Stimulated activated CD4-positive, alpha-beta T cell treated with anti-CD3 and anti-CD28 coated beads, TNF-alpha, amount 100 ng/mL, for 48 hours (primary cell): ENCODE measurements around the gene ZNF311.

Experiments used
- DNase-seq, 3 donors: peaks; one replicate each; pipeline ENCODE4 v3.0.0-alpha.2; 2020; ENCODE audit warnings: low read depth in 3 of 3

ZNF311 gene

DNA sequence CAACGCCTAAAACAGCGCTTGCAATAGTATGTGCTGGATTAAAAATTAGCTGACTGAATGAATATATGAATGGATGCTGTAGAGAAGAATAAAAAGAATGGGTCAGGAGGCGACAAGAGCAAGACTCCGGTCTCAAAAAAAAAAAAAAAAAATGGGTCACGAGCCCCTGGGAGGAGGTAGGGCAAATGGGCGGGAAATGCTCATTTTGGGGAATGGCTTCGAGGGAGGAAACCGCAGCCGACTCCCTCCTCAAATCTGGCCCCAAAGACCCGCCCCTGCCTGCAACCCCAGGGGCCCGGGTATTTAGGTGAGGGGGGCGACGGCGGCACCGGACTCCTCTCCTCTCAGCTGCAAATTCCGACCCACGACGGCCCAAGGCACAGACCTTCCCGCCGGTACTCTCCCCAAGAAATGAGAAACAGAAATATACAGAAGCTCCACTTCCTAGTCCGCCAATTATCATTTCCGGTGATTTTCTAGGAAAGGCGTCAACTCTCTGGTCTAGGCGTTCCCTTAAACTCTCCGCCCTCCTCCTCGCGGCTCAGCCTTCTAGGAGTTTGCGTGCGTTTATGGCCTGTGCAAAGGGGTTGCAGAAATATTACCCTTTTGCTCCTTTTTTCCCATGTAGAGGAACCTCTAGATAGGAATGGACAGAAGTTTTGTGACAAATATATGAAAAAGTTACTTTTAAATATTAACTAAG is at the start of gene ZNF311:
ZNF311 (minus strand) TSS at position 133 of the 703 bp plus-strand sequence. CDS start 1,361 bp downstream, outside the sequence.
- DNase-seq = no peak

DNA sequence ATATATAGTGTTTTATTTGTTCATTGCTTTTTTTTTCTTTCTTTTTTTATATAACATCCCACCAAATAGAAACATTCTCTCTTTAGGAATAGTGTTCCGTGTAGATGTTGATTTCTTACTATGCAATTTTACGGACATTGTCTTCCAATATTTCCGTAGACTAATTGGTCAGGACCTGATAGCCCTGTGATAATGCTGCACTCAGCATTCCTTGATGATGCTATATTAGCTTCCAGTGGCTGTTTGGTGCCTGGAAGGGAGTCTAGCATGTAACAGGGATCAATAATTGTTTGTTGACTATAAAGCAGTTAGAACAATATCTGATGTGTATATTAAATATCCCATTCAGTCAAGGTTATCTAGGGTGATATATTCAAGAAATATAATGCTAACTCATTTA is 46.6 kb upstream of the ZNF311 start:
- DNase-seq = no peak

DNA sequence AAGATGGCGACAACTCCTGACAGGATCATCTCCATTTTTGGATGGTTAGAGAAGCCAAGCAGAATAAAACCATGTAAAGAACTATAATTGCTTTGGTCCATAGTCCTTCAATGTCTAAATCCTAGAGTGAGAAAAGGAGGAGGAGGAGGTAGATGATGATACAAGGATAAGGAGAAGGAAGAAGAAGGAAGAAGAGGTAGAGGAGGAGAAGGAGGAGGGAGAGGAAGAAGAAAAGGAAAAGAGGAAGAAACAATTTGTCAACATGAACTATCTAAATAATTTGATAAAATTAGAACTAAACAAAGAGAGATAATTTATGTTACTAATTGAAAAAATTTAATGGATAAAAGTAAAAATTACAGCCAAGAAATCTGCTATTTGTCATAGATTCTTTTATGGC is 40.0 kb upstream of the ZNF311 start, which contains the start of gene OR2W1:
OR2W1 (minus strand) TSS at position 101 of the 400 bp plus-strand sequence; CDS start at position 101, 0 bp downstream.
- DNase-seq = no peak

DNA sequence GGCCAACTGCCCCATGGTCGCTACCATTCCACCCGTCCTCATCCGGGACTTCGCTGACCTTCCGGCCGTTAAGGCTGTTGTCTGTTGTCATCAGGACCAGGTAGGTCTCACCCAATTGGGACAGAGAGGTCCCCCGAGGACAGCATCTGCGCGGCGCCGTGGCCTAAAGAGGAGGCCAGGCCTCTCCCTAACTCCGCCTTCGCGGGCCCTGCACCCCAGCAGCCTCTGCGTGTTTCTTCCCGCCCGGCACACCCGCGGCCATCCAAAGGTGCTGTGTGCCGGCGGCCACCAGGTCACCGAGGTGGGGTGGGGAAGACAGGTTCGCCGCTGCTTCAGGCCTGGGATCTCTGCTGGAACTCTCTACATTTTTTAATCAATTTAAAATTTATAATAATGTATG is 30.8 kb upstream of the ZNF311 start:
- no peak for DNase-seq

DNA sequence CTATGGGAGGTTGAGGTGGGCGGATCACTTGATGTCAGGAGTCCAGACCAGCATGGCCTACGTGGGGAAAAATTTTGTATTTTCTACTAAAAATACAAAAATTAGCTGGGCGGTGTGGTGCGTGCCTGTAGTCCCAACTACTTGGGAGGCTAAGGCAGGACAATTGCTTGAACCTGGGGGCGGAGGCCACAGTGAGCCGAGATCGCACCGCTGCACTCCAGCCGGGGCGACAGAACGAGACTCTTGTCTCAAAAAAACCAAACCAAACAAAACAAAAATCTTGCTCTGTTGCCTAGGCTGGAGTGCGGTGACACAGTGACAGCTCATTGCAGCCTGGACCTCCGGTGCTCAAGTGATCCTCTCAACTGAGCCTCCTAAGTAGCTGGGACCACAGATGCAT is 23.7 kb upstream of the ZNF311 start:
- no peak for DNase-seq

DNA sequence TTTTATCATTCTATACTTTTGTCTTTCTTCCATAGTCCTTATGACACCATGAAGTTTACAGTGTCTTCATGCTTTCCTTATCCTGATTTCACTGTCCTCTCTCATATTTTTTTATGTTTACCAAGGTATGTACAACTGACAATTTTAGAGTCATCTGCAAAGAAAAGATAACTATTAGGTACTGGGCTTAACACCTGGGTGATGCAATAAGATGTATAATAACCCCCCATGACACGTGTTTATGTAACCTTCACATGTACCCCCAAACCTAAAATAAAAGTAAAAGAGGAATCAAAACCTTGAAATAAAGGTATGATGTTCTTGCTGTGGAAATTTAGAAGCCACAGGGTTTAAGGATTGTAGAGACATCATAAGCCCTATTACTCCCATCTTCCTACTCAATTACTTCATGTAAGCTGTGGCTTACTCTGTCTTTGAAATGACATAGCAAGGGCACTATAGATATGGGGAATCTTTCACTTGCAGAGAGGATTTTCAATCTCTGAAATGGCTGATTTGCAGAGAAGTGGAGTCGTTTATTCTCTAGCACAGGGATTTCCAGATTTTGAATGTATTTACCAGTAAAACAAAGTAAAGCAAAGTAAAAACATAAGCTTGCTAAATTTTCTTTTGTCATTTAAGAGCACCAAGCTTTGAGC is 20.9 kb upstream of the ZNF311 start:
- DNase-seq = no peak

DNA sequence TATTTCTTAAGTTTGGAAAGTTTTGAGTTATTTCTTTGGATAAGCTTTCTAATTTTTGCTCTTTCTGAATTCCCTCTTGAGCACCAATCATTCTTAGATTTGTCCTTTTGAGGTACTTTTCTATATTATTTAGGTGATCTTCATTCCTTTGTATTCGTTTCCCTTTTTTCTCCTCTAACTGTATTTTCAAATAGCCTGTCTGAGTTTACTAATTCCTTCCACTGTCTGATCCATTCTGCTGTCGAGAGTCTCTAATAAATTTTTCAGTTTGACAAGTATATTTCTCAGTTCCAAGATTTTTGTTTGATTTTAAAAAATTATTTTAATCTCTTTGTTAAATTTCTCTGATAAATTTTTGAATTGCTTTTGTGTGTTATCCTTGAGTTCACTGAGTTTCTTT is 16.3 kb upstream of the ZNF311 start:
- DNase-seq = no peak

DNA sequence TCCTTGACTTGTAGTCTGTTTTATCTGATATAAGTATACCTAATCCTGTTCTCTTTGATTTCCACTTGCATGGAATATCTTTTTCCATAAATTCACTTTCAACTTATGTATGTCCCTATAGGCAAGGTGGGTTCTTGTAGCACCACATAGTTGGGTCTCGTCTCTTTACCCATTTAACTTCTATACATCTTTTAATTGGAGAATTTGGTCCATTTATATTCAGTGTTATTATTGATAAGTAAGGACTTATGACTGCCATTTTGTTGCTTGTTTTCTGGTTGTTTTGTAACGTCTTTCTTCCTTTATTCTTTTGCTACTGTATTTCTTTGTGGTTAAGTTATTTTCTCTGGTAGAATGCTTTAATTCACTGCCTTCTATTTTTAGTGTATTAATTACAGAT is 14.5 kb upstream of the ZNF311 start:
- DNase-seq = no peak

DNA sequence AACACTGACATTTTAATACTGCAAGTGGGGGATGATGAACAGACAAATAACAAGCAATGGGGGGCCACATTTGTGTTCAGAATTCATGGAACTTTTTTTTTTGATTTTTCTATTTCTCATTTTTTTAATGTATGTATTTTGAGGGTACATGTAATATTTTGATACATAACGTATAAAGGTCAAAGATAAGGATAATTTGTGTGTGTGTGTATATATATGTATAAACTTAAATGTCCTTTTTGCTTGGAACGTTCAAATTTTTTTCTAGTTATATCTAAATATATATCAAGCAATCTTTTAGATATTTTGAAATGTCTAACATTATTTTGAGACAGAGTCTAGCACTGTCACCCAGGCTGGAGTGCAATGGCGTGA is 12.3 kb upstream of the ZNF311 start:
- no peak for DNase-seq

DNA sequence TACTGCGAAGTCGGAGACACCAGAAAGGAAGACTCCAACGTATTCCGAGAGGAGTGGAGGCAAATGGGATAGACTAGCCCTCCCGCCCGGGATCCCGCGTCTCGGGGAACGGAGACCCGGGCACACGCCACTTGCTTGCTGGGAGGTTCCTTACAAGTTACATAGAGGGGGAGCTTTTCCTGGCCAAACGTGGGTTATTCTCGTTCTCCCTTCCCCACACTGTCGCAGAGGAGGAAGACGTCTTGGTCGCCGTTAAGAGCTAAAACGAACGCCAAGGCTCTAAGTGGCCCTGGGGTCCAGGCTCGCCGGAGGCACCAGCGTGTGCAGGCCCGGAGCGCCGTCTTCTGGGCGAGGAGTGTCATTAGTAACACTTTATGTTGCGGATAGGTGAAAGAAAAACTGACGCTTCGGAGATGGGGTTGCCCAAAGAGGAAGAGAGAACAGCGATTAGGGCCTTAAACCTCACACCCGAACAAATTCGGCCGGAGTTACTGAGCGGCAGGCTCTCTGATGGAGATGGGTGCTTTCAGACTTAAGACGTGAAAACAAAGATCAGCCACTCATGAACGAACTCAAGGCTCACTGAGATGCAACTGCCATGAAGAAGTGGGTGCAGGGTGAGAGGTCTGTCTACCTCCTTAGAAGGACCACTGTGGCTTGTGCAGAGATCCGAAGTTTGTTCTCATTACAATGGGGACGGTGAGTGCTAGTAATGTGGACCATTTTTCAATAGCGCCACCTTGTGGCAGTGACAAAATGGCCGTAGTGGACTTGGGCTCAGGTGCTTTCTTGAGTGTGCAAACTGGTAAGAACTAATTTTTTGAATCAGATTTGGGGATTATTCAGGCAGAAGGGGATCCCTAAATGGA is 11.7 kb upstream of the ZNF311 start:
- peak; percentile 64 to 82 (median 69) for DNase-seq

DNA sequence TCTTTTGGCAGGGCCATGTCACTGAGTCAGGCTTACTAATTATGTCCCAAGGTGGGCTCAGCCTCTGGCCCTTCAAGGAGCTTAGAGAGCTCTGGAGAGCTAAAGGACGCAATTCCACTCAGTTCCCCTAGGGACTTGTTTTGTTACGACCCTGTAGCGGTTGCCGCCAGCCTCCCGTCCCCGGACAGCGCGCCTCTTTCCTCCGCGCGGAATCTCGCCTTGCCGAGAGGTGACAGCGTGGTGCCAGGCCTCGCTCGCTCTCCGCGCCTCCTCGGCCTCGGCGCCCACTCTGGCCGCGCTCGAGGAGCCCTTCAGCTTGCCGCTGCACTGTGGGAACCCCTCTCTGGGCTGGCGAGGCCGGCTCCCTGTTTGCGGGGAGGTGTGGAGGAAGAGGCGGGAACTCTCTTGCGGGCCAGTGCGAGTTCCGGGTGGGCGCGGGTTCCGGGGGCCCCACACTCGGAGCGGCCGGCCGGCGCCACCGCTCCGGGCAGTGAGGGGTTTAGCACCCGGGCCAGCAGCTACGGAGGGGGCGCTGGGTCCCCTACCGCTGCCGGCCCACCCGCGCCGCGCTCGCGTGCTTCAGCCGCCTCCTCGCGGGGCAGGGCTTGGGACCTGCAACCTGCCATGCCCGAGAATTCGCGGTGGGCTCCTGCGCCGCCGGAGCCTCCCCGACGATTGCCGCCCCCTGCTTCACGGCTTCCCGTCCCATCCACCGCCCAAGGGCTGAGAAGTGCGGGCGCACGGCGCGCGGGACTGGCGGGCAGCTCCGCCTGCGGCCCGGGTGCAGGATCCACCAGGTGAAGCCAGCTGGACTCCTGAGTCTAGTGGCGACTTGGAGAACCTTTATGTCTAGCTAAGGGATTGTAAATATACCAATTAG is 9.9 kb upstream of the ZNF311 start:
- DNase-seq = no peak

DNA sequence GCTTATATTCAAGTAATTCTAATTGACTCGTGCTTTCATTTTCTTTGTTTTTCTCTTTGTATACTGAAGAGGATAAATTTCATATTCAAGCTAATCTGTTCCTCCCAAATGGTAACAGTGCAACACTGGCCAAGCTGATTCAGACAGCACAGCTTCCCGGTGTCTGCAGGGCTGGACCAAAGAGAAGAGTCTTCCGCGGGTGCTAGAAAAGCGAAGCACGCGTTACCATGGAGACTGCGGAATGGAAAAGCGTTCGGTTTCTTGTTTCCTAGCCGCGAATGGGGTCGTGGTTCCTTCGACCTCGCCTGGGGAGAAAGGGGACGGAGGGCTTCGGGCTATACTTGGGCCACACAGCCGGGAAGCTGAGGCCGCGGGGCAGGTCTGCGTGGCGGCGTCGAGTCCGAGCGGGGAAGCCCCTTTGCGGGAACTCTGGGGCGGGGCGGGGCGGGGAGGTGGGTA is 6.2 kb upstream of the ZNF311 start:
- peak in 2 of 3 donors; percentile 9 to 36 for DNase-seq

DNA sequence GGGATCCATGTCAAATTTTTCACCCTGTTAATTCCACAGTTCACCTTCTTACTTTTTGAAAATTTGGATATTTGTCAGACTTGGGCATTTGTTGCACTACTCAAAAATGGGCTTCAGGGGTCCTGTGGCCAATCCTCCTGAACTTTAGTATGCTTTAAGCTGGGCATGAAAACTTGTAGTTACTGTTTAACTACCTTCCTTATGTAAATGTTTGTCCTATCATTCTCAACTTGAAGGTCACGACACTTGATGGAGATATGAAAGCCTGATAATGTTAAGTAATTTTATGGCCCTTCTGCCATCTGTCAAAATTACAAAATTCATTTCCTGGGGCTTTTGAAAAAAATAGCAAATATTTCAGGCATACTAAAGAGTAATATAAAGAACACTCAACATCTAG is 4.2 kb upstream of the ZNF311 start:
- no peak for DNase-seq

DNA sequence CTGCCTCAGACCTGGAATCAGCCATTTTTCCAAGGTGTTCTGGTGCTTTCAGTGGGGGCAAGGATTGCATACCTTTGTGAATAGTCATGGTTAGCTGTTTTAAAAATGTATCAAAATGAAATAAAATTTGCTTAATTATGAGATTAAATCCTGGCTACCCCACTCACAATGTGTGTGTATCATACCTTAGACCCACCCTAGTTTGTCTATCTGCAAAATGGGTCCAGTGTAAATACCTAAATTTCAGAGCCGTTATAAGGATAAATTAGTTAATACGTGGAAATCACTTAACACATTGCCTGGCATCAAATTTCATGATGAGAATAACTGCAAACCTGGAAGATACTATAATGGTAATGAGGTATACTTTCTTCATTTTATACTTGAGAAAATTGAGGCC is 3.0 kb upstream of the ZNF311 start:
- no peak for DNase-seq

DNA sequence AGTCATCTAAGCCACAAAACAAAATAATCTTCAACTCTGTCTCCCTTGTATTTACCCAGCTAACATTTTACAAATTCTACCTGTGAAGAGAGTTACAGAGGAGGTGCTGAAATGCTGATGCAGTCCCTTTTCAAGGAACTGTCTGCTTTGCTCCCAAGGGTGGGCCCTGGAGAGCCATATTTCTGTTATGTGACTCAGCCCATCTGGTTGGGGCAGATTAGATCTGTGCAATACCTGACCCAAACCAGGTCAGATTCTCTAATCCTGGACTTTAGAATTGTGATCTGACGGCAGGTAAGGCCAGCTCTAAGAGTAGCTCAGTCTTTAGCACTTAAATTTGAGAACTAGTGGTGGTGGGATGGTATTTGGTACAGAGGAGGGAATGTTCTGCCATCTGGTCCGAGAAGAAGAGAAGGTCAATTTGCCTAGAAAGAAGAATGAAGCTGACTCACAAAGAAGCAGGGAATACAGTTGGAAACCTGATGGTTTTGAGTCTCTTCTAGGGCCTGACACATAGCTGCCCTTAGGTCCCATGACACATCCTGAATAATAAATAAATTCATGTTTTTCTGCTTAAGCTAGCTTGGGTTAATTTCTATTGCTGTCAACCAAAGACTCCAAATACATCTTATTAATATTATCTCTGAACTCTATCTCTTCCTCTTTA is 8.1 kb downstream of the ZNF311 start:
- no peak for DNase-seq

DNA sequence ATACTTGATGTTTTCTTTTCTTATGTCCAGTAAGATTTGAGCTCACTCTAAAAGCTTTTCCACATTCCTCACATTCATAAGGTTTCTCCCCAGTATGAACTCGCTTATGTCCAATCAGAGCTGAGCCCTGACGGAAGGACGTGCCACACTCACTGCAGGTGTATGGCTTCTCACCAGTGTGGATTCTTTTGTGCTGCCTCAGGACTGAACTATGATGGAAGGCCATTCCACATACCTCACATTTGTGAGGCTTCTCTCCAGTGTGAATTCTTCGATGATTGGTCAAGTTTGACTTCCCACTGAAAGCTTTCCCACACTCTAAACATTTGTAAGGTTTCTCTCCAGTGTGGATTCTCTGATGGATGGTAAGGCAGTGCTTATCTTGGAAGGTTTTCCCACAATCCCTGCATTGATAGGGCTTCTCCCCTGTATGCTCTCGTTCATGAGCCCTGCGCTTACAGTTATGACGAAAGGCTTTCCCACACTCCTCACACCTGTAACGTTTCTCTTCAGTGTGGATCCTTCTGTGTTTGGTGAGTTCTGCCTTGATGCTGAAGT is 9.9 kb downstream of the ZNF311 start:
- no peak for DNase-seq

DNA sequence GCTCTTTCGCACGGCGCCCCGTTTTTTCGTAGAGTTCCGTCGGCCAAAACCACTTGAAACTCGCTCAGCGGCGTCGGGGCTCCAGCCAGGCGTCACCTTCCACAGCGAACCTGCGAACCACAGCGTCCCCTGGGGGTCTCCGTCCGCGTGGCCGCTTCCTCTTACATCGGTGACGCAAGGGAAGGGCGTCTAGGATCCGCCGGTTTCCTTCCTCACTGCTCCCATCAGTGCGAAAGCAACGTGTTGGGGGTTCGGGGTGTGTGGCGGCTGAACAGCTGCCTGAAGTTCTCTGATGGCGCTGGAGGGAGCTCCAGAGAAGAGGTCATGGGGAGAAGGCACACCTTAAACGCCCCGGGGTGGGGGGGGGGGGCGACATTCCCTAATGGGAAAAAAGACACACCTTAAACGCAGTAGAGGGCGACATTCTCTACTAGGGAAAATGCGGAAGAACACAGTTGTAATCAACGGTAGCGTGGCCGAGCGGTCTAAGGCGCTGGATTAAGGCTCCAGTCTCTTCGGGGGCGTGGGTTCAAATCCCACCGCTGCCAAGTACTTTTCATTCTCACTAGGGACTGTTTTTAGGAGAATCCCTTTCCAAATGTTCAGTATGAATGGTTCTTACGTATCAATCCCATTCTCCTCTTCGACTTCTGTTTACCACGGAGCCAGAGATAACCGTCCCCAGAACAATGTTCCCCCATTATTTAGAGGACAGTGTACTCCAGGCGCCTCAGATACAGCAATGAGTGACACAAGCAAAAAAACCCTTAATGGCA is 16.4 kb downstream of the ZNF311 start:
- peak in 2 of 3 donors; percentile 43 to 71 for DNase-seq

DNA sequence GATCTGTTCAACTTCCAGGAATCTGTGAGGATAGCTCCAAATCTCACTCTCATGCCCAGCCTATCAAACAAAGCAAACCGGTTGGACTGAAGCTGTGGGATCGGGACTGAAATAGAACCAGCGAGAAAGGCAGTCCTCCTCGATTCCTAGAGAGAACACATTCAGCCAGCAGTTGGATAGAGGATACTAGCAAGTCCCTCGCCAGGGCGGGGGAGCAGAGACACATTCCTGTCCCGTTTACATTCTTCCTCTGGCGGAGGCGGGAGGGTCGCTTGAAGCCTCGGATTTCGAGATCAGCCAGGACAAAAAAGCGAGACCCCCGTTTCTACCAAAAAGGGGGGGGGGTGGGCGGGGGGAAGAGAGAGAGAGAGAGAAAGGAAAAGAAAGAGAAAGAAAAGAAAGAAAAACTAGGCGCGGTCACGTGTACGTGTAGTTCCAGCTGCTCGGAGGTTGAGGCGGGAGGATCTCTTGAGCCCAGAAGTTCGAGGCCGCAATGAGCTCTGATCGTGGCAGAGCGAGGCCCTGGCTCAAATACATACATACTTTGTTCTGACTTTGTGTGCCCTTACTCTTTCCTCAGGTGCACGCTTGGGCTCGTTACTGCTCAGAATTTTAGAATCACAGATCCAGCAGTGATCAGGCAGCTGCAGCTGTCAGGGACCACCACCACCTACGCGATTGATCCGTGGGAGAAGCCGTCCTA is 19.5 kb downstream of the ZNF311 start:
- no peak for DNase-seq

DNA sequence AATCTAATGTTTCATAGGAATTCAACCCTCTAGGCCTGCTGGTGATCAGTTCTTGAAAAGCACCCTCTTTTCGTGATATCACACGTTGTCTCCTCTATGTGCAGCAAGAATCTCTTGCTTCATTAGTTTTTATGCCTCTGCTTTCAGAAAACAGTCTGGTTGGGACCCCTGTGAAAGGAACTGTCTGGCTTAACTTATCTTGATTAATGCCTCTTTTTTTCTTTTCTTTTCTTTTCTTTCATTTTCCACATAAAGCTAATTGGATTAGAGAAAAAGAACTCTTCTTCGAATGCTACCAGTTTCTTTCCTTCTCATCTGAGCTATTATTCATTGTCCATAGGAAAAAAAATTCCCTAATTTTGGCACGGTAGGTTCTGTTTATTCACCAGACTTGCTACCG is 21.3 kb downstream of the ZNF311 start:
- no peak for DNase-seq
